Testis (tissue), 3 donors: ENCODE results near the gene CRTAC1. TPM values are rescaled to one million over a fixed set of nuclear protein-coding genes. Genes with fewer than 3 reads are reported as not detected.

ENCODE experiments used
- DNase-seq: peaks from one replicate; pipeline ENCODE4 v3.0.0-alpha.2; 2019
- H3K27ac ChIP-seq, 2 donors: fragments of 200-600 bp; sonication (generic); one replicate each; pipeline ENCODE4 v1.5.1; 2019
- H3K27me3 ChIP-seq: fragments of 200-600 bp; sonication (generic); one replicate; pipeline ENCODE4 v1.5.1; 2019
- H3K36me3 ChIP-seq: fragments of 200-600 bp; sonication (generic); one replicate; pipeline ENCODE4 v1.5.1; 2017; ENCODE audit warnings: low read depth; ENCODE audit errors: missing control alignments
- H3K4me1 ChIP-seq: fragments of 200-600 bp; sonication (generic); one replicate; pipeline ENCODE4 v1.5.1; 2019
- H3K4me3 ChIP-seq, 2 donors: fragments of 200-600 bp; sonication (generic); one replicate each; pipeline ENCODE4 v1.5.1; 2017 to 2019
- H3K9me3 ChIP-seq: fragments of 200-600 bp; sonication (generic); one replicate; pipeline ENCODE4 v1.5.1; 2017
- POLR2A ChIP-seq: fragments of 450-650 bp; IDR thresholded peaks from one replicate; pipeline ENCODE4 v1.6.1; 2017; ENCODE audit warnings: antibody characterized with exemption, mild to moderate bottlenecking, moderate library complexity
- WGBS, 2 donors: methylation state at CpG; one replicate each; pipeline ENCODE4 v1.1.5; 2018; 5-methylcytosine and 5-hydroxymethylcytosine counted together
- intact Hi-C: fragments of 100-400 bp; cut with DNase I; formaldehyde crosslinking; loops from one replicate; pipeline ENCODE4 v1.15.1; 2023; ENCODE audit warnings: low total_unique reads
- polyA plus RNA-seq: library from polyadenylated mRNA; stranded (reverse); fragments of 350-450 nt; fragmentation: Illumina TruSeq; extraction: RNeasy Lipid Tissue Mini Kit (QIAGEN cat#74804); gene quantifications from one replicate; pipeline ENCODE4 v1.2.3, GENCODE V29; 2014; ENCODE audit warnings: low read depth, low replicate concordance; ENCODE audit not compliant: insufficient read depth
- total RNA-seq, 2 donors: library from RNA; depleted of rRNA; stranded (reverse); fragments of >200 nt; gene quantifications; one replicate each; pipeline ENCODE4 v1.2.3, GENCODE V29; 2016
- TF ChIP-seq, protein P1 (sequence below), 3 experiments: fragments of 450-650 bp in 2 of 3; fragments of 200-600 bp in 1 of 3; sonication (generic) in 1 of 3; IDR thresholded peaks; one replicate each; pipeline ENCODE4 v1.5.1; 2016 to 2019; ENCODE audit warnings: antibody characterized with exemption in 3 of 3, mild to moderate bottlenecking in 2 of 3, moderate library complexity in 1 of 3

The CRTAC1 gene
- total and polyA plus RNA-seq, 3 donors from 2014 or later: 7.5 to 12.2 (median 11.5) TPM

DNA sequence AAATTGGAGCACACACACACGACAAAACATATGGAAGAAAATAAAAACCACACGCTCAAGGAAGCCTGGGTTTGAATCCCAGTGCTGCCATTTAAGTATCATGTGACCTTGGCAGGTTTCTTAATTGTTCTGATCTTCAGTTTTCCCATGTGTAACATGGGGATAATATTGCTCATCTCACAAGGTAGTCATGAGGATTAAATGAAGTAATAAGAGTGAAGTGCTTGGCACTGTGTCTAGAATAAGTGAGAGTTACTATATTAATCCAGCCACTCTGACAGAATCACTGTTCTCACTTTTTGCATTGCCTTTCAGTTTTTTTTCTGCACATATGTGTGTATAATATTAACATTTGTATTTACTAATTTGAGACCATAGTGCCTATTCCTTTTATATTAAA is 137.5 kb downstream of the CRTAC1 start:
- Histone ChIP-seq H3K27ac (no peak overlapping the region), H3K4me3 (no peak overlapping the region), H3K36me3 (no peaks in the 10 kb centered on the region), H3K4me1 (no peaks in the 10 kb centered on the region), H3K27me3 (no peaks in the 10 kb centered on the region), H3K9me3 (no peaks in the 10 kb centered on the region)
- no peak for DNase-seq
- intact Hi-C loops: no loop called here
- 77 to 91% methylated on average over 2 of the region's 2 CpGs for WGBS, 2 donors
- no peak for TF ChIP-seq POLR2A
- TF ChIP-seq, protein P1, sequence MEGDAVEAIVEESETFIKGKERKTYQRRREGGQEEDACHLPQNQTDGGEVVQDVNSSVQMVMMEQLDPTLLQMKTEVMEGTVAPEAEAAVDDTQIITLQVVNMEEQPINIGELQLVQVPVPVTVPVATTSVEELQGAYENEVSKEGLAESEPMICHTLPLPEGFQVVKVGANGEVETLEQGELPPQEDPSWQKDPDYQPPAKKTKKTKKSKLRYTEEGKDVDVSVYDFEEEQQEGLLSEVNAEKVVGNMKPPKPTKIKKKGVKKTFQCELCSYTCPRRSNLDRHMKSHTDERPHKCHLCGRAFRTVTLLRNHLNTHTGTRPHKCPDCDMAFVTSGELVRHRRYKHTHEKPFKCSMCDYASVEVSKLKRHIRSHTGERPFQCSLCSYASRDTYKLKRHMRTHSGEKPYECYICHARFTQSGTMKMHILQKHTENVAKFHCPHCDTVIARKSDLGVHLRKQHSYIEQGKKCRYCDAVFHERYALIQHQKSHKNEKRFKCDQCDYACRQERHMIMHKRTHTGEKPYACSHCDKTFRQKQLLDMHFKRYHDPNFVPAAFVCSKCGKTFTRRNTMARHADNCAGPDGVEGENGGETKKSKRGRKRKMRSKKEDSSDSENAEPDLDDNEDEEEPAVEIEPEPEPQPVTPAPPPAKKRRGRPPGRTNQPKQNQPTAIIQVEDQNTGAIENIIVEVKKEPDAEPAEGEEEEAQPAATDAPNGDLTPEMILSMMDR (IDR thresholded peaks at IDR 0.05): no peak

DNA sequence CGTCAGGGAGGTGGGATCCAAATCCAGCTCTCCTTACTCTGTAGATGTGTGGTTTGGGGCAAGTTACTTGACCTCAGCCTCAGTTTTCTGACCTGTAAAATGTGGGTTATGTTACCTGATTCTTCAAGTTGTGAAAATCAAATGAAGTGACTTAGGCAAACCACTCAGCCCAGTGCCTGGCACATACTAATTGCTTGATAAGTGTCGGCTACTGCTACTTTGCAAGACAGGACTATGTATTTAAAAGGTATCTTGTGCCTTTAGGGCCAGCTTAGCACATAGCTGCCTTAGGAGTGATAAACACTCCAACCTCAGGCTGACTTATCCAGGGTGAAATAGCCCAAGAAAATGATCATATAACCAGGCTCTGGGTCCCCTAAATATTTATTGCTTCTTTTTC is 137.9 kb downstream of the CRTAC1 start:
- intact Hi-C loops: no loop called here
- Histone ChIP-seq H3K27ac (no peak overlapping the region), H3K9me3 (no peaks in the 10 kb centered on the region), H3K27me3 (no peaks in the 10 kb centered on the region), H3K4me3 (no peak overlapping the region), H3K4me1 (no peaks in the 10 kb centered on the region), H3K36me3 (no peaks in the 10 kb centered on the region)
- TF ChIP-seq, protein P1 (IDR thresholded peaks at IDR 0.05): no peak
- TF ChIP-seq POLR2A: no peak
- DNase-seq: no peak
- WGBS, 2 donors: 95 to 97% methylated on average over 2 of the region's 2 CpGs

DNA sequence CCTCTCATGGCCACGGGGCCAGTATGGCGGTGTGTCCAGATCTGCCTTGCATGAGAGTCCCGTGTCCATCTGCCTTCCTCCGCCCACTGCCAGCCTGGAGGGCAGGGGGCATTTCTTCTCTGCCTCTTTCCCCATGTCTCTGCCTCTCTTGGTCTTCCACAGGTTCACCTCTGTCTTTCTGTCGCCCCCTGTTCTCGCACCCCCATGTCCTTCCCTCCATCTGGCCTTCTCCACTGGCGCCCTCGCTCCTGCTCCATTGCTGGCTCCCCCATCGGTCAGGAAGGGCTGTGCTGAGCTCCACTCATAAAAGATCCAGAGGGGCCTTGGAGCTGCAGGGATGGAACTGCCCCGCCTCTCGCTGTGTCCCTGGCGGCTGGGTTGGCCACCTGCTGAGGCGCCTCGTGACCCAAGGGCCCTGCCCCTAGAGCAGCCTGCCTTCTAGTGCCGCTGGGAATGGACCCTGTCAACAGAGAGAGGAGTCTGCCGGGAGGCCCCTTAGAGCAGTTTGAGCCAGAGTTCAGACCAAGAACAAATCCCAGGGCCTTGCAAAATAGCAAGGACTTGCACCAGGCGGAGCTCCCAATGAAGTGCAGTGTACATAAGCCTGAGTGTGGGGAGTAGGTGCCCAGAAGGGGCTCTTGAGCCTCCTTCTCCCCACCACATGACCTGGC is 138.8 kb downstream of the CRTAC1 start:
- WGBS, 2 donors: 67 to 85% methylated on average over 14 to 17 of the region's 17 CpGs
- no peak for DNase-seq
- TF ChIP-seq, protein P1 (IDR thresholded peaks at IDR 0.05): no peak
- TF ChIP-seq POLR2A: no peak
- Histone ChIP-seq H3K27me3 (no peaks in the 10 kb centered on the region), H3K9me3 (no peaks in the 10 kb centered on the region), H3K4me3 (no peak overlapping the region), H3K27ac (no peak overlapping the region), H3K36me3 (no peaks in the 10 kb centered on the region), H3K4me1 (no peaks in the 10 kb centered on the region)
- intact Hi-C loops: no loop called here

DNA sequence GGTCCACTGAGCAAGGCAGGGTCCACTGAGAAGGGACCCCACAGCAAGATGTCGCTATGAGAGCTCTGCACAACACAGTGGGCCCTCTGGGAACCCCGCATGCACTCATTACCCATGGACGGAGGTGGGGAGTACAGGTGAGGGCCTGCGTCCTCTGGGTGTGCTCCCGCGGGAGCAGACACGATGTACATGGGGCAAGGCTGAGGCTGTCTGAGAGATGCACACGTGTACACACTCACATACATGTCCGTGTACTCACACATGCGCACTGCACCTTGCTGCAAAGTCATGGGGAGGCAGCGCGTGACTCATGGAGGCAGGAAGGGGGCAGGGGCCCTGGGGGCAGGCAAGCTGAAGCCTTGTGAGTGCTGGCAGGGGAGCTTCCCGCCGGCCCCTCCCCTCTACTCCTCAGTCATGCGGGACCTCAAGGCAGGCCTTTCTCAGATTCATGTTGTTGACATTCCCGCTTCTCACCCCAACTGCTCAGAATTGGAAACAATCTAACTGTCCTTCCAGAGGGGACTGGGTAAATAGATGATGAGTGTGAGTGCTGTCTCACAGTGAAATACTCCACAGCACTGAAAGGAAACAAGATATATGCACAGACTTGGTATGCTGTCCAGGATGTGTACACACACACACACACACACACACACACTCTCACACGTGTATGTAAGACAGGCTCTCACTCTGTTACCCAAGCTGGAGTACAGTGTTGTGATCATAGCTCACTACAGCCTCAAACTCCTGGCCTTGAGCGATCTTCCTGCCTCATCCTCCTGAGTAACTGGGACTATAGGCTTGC is 140.8 kb downstream of the CRTAC1 start:
- H3K4me1 ChIP-seq: no peaks in the 10 kb centered on the region
- H3K27me3 ChIP-seq: no peaks in the 10 kb centered on the region
- TF ChIP-seq POLR2A: no peak
- TF ChIP-seq, protein P1 (IDR thresholded peaks at IDR 0.05): no peak
- no peak for DNase-seq
- 60 to 61% methylated on average over 12 to 18 of the region's 18 CpGs for WGBS, 2 donors
- H3K36me3 ChIP-seq: no peaks in the 10 kb centered on the region
- intact Hi-C loops: no loop called here
- no peaks in the 10 kb centered on the region for H3K9me3 ChIP-seq
- H3K4me3 ChIP-seq: no peak overlapping the region
- H3K27ac ChIP-seq: no peak overlapping the region
